NCI-H146 treated with DMSO at 0.1 percent for 48 hours (cell line): ENCODE measurements around the gene SLC30A1.
"Not testable (repeated sequence)": the region's sequence is repeated elsewhere in the genome, so short reads cannot be mapped to it uniquely, and the experiment has no call there.

Experiments used
- DNase-seq: peaks from one replicate; lab custom pipeline; 2025; ENCODE audit not compliant: unreplicated experiment; lab: John Stamatoyannopoulos, UW

Gene SLC30A1

GRCh38 chr1:211578640-211579439, at the start of gene SLC30A1:
TSS of gene SLC30A1 (minus strand) at chr1:211579161. CDS start at chr1:211578612, 549 bp downstream.
- peak; percentile 87 for DNase-seq

- no peak for DNase-seq
Measured at GRCh38 chr1:211628417-211628816, 49.5 kb upstream of the SLC30A1 start.

GRCh38 chr1:211627259-211627658, 48.3 kb upstream of the SLC30A1 start:
- DNase-seq = no peak

GRCh38 chr1:211625866-211626265, 46.9 kb upstream of the SLC30A1 start:
- not testable (repeated sequence) for DNase-seq

- no peak for DNase-seq
Measured at GRCh38 chr1:211625040-211625439, 46.1 kb upstream of the SLC30A1 start.

GRCh38 chr1:211623515-211623914, 44.6 kb upstream of the SLC30A1 start:
- DNase-seq = no peak

- DNase-seq = no peak
Measured at GRCh38 chr1:211621447-211622198, 42.7 kb upstream of the SLC30A1 start.

- DNase-seq = no peak
Measured at GRCh38 chr1:211620097-211620496, 41.1 kb upstream of the SLC30A1 start.

- DNase-seq = no peak
Measured at GRCh38 chr1:211619033-211619996, 40.4 kb upstream of the SLC30A1 start.

- DNase-seq = no peak
Measured at GRCh38 chr1:211616965-211617297, 38.0 kb upstream of the SLC30A1 start.

- DNase-seq = no peak
Measured at GRCh38 chr1:211616231-211616964, 37.4 kb upstream of the SLC30A1 start.

GRCh38 chr1:211614615-211615014, 35.7 kb upstream of the SLC30A1 start:
- DNase-seq = no peak

GRCh38 chr1:211613951-211614350, 35.0 kb upstream of the SLC30A1 start:
- DNase-seq = no peak

- no peak for DNase-seq
Measured at GRCh38 chr1:211613108-211613947, 34.4 kb upstream of the SLC30A1 start.

- DNase-seq = no peak
Measured at GRCh38 chr1:211612786-211613107, 33.8 kb upstream of the SLC30A1 start.

GRCh38 chr1:211611818-211612217, 32.9 kb upstream of the SLC30A1 start:
- DNase-seq = no peak

- no peak for DNase-seq
Measured at GRCh38 chr1:211610779-211611556, 32.0 kb upstream of the SLC30A1 start.

- DNase-seq = no peak
Measured at GRCh38 chr1:211609120-211610024, 30.4 kb upstream of the SLC30A1 start.
